DMS53 treated with DMSO at 0.1 percent for 48 hours (cell line): ENCODE results near the gene ADGRB3.
"Not testable (repeated sequence)": the region's sequence is repeated elsewhere in the genome, so short reads cannot be mapped to it uniquely, and the experiment has no call there.

ENCODE experiments used
- DNase-seq: peaks from one replicate; lab custom pipeline; 2025; ENCODE audit not compliant: unreplicated experiment; lab: John Stamatoyannopoulos, UW

Gene ADGRB3

GRCh38 chr6:68777956-68778355 is 142.9 kb downstream of the ADGRB3 start:
- DNase-seq, result peak; percentile 6

- peak; percentile 70 for DNase-seq
Observed at GRCh38 chr6:68778356-68779020, 143.4 kb downstream of the ADGRB3 start.

GRCh38 chr6:68779366-68779765 is 144.3 kb downstream of the ADGRB3 start:
- DNase-seq, result no peak

DNA sequence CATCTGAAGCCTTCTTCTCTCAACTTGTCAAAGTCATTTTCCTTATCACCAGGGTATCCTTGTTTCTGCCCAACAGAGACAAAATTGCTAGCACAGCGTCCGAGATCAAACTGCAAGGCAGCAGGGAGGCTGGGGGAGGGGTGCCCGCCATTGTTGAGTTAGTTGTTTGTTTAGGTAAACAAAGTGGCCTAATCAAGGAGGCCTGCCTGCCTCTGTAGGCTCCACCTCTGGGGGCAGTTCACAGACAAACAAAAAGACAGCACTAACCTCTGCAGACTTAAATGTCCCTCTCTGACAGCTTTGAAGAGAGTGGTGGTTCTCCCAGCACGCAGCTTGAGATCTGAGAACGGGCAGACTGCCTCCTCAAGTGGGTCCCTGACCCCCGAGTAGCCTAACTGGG is 155.0 kb downstream of the ADGRB3 start:
- not testable (repeated sequence) for DNase-seq

DNA sequence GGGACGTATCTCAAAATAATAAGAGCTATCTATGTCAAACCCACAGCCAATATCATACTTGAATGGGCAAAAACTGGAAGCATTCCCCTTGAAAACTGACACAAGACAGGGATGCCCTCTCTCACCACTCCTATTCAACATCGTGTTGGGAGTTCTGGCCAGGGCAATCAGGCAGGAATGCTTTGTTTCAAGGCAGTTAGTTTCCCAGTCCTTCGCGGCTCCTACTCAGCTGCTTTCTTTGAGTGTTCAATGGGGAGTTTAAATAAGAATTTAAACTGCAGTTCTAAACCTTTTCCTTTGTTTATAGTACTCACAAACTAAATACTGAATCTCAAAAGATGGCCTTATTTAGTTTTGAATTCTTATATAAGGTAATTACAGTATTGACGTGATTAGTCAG is 179.9 kb downstream of the ADGRB3 start:
- DNase-seq, result not testable (repeated sequence)

- DNase-seq, result no peak
Observed at GRCh38 chr6:68826501-68826900, 191.4 kb downstream of the ADGRB3 start.

DNA sequence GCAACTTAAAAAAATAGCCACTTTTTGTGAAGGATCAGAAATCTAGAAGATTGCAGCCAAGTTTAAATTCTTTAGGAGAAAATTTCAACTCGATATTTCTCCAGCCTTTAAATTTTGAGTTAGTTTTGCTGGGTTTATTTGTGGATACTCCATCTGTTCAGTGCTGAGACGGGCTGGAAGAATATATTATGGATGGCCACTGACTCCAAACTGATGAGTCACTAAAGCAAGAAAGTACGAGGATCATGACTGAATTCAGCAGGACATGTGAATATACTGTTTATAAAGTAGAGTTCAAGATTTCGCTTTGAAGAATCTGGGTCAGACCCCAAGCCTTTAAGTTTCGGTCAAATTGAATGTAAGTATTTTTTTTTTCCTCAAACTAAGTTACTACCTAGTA is 199.5 kb downstream of the ADGRB3 start:
- DNase-seq, result no peak

DNA sequence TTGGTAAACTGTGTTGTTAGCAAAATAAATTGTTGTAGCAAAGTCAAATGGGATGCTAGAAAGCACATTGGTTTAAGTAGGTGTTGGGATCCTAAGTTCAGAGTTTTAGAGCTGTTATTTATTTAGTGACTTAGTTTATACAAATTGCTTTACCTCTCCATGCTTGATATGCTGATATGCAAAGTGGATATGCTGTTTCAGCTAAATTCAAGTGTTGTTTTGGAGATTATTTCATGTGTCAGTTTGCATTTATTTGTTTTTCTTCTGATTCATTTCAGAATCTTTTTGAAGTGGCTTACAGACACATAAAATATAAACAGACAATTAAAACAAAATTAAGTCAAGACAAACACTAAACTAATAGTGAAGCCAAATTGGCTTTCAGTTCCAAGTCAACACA is 203.5 kb downstream of the ADGRB3 start:
- DNase-seq, result no peak

DNA sequence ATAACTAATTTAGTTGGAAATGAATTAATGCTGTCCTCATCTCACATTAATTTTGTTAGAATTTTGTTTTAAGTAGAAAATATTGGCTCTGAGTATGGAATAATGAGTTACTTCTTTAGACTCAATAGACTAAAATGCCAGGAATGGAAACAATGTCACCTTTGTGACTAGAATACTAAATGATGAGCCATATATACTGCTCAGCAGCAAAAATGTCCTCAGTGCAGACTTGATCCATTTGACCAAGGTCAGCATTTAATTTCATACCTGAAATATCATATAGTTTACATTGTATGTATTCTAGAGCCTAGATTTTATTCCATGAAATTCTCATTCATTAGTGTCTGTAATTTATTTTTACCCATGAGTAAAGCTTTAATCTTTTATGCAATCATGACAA is 217.7 kb downstream of the ADGRB3 start:
- DNase-seq, result no peak

- DNase-seq, result no peak
Observed at GRCh38 chr6:68859233-68859632, 224.2 kb downstream of the ADGRB3 start.

- DNase-seq, result no peak
Observed at GRCh38 chr6:68868646-68869045, 233.6 kb downstream of the ADGRB3 start.

GRCh38 chr6:68873236-68873635 is 238.2 kb downstream of the ADGRB3 start:
- no peak for DNase-seq

DNA sequence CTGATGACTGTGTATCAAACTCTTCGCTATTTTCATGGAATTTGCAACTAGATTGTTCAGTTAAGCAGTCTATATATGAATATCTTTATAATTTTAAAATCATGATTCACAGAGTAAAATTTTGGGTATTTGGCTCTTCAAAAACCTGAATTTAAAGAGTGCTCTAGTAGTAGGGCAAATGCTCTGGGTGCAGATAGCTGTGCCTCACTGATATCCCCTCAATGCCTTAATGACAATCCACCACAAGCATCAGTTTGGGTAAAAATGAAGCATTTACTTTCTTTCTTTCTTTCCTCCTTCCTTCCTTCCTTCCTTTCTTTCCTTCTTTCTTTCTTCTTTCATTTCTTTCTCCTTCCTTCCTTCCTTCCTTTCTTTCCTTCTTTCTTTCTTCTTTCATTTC is 239.7 kb downstream of the ADGRB3 start:
- DNase-seq, result no peak

GRCh38 chr6:68875403-68875802 is 240.3 kb downstream of the ADGRB3 start:
- no peak for DNase-seq

DNA sequence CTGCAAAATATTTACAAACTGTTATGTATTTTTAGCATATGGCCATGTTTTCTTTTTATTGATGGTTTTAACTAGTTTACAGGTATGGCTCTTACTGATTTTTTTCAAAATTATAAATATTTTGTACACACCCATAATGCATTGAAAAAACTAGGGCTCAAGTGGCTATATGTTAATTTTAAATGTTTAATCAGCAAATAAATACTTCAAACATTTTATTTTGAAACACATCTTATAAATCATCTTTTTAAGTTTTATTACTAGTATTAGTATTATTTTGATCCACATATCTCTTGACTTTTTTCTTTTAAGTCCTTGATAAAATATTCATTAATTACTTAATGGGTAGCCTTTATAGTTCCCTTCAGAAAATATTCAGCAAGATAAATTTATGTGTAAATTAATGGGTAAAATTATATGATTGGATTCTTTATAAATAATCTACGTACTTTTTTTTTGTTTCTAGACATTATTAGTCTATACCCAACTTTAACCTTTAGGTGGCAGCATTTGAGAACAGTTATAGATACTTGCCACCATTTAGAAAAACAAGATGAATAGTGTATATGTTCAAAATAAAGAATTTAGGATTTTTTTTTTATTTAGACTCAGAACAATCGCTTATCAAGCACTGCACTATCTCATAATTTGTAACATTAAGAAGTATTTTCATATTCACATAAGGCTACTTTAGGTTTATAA is 241.9 kb downstream of the ADGRB3 start:
- peak; percentile 51 for DNase-seq

DNA sequence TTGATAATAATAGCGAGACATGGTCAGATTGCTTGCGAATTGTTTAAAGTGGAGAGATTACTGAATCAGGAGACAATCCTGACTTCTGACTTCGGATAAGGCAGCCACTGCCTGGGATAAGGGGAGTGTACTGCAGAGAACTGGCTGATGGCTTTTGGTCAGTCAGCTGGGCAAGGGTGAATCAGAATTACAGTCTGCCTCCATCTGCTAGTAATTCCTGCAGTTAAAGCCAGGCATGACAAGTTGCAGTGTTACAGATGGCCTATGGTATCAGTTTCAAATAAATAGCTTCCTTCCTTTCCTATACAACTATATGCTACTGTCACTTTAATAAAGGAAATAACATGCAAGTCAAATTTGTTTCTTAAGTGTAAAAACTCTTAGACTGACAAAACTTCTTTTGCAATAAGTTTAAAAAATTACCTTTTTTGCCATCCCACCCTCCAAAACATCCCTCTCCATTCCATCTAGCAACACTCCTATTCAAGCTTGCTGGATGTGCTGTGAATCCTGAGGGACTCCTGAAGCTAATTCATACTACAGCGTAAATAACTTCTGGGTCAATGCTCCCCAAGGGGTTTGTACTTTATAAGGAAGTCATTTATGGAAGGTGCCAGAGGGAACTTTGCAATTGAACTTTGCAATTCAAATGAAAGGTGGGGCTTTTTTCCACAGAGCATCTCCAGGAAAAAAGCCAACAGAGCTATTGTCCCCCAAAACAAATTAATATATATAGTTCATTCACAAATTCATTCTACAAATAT is 245.2 kb downstream of the ADGRB3 start:
- DNase-seq, result no peak

DNA sequence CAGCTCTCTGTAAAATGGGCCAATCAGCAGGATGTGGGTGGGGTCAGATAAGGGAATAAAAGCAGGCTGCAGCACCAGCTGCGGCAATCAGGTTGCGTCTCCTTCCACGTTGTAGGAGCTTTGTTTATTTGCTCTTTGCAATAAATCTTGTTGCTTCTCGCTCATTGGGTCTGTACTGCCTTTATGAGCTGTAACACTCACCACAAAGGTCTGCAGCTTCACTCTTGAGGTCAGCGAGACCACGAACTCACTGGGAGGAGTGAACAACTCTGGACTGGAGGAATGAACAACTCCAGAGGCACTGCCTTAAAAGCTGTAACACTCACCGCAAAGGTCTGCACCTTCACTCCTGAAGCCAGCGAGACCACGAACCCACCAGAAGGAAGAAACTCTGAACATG is 248.2 kb downstream of the ADGRB3 start:
- not testable (repeated sequence) for DNase-seq

DNA sequence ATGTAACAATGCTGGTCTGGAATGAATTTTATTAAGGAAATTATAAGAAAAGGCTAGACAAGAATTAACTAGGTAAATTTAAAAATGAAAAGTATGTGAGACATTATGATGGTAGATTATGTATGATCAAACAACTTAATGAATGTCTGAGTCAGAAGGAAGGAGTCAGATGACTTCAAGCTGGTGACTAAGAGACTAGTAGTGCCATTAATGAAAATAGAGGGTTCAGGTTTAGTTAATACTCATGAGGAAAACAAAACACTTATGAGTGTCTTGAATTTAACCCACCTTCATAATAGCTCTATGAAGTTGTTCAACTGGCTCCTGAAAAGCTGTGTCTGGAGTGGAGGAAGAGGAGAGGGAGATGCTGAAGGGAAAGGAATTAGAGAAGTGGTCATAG is 256.3 kb downstream of the ADGRB3 start:
- no peak for DNase-seq

GRCh38 chr6:68892452-68892851 is 257.4 kb downstream of the ADGRB3 start:
- DNase-seq, result no peak

DNA sequence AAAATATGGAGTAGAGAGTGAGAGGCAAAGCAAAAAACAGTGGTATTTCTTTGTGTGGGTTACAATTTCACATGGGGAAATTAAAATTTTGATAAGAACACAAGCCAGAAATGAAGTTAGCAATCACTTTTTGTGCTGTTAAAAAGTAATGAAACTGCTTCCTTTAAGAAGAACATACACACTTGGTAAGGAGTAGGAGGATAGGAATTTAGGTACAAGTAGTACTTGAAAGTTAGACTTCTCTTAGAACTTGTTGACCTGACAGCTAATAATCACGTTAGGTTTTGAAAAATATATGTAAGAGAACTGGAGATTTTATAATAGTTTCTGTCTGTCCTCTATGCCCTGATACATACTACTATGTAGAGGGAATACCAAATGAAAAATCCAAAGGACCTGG is 260.8 kb downstream of the ADGRB3 start:
- no peak for DNase-seq

DNA sequence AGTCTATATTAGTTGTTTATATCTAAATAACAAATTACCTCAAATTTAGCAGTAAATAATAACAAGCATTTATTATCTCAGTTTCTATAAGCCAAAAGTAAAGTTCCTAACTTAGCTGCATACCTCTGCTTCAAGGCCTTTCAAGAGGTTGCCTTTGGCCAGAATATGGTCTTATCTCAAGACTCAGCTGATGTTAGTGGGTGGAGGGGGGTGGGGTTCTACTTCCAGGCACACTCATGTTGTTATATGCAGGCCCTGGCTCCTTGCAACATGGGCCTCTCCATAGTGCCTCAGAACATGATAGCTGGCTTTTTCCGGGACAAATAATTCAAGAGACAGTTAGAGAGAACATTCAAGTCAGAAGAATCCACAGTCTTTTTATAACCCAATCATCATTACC is 266.0 kb downstream of the ADGRB3 start:
- DNase-seq, result no peak

- DNase-seq, result no peak
Observed at GRCh38 chr6:68911334-68911733, 276.3 kb downstream of the ADGRB3 start.
